ENCODE data around the gene GPRIN3.

GPRIN3 gene

DNA sequence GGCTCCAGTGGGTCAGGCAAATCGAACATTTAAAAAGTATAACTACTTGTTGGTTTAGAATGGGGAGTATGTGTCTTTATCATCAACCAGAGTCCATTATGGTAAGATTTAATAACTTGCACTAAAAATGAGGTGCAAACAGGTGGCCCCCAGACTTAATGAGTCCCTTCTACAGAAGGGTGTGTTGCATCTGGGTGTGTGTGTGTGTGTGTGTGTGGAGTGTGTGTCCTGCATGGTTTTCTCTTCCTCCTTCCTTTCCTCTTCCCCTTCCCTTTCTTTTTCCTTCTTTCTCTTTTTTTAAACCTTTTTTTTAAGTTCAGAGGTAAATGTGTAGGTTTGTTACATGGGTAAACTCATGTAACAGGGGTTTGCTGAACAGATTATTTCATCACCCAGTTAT is 53.7 kb downstream of the GPRIN3 start:
- no peak for DNase-seq

GRCh38 chr4:89253311-89253710 is 54.3 kb downstream of the GPRIN3 start:
- no peak for DNase-seq

DNA sequence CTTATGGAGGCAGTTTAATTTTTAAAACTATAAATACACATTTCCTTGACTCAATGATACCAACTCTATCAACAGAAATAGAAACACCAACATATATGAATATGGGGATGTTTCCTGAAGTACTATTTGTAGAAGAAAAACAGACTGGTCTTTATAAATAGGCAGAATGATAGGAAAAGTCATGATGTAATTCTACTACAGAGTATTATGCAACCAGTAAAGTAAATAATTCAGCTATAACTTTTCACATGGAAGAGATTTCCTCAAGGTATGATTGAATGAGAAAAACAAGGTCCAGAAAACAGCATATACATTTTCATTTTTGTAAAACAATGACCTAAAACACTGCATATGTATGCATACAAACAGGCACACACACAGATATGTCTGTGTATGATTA is 56.2 kb downstream of the GPRIN3 start:
- no peak for DNase-seq

DNA sequence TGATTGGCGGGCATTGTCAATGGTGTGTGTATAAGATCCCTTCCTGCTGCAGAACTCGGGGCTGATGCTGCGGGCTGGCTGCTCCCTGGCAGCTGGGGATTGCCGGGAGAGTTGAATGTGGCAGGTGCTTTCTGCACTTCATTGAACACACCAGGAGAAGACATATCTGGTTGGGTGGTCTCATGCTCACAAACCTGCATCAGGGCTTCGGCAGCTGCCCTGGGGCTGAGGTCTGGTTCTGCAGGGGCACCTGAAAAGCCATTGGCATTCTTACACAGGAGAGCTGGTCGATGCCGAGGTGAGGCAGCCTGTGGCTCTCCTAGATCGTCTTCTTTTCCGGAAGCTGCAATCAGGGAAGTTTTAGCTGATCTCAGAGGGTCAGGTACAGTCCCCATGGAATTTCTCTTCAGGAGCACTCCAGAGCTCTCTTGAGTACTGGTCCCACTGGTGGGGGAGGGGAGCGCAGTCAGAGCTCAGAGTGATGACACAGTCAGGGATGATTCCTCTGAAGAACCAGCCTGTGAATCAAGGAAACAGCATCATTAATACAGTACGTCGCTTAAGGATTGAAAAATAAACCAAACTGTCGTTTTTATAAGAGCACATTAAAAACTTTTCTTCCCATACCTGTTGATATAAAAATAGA is 57.8 kb downstream of the GPRIN3 start:
- DNase-seq: no peak

- DNase-seq: no peak
These were observed 58.3 kb downstream of the GPRIN3 start for GRCh38 chr4:89249313-89249712.

- no peak for DNase-seq
These were observed 58.7 kb downstream of the GPRIN3 start for GRCh38 chr4:89248879-89249281.

GRCh38 chr4:89247951-89248350 is 59.6 kb downstream of the GPRIN3 start:
- DNase-seq: no peak

GRCh38 chr4:89245459-89245858 is 62.1 kb downstream of the GPRIN3 start:
- DNase-seq: no peak

- DNase-seq: no peak
These were observed 63.8 kb downstream of the GPRIN3 start for GRCh38 chr4:89243733-89244252.

- peak; percentile 37 to 82 for DNase-seq
These were observed 64.5 kb downstream of the GPRIN3 start for GRCh38 chr4:89242864-89243732.

DNA sequence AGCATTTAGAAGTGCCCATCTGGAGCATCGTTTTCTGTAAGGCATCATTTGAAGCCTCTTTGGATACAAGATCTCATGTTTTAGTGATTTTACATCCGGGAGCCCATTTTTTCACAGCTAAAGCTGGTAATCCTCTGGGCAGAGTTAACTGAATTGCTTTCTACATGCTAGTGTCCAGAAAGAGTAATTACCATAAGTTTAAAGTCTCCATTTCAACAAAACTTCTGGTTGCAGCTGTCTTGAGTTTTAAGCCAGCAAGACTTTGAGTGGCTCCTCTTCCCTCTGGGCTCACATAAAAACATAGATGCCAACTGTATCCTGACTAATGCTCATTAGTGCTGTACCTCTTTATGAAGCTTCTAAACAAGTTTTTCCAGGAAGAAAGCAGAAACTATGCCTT is 65.4 kb downstream of the GPRIN3 start:
- no peak for DNase-seq

DNA sequence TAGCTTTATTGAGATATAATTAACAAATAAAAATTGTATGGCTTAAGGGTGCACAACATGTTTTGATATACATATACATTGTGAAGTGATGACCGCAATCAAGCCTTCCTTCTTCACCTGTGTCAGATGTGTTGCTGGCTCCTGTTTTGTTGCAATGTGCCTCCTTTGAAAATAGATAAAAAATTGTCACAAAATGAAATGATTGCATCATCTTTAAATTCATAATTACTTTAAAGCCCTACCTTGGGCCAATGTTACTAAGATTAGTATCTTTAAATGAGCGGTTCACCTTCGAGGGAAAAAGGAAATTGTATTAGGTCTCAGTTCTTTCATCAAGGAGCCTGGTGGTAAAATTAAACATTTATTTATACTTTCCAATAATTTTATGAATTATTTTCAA is 77.3 kb downstream of the GPRIN3 start:
- DNase-seq: no peak

GRCh38 chr4:89226665-89227574 is 80.7 kb downstream of the GPRIN3 start:
- DNase-seq: peak; percentile 78 to 83

- no peak for DNase-seq
These were observed 85.4 kb downstream of the GPRIN3 start for GRCh38 chr4:89222170-89222569.

- DNase-seq: no peak
These were observed 86.3 kb downstream of the GPRIN3 start for GRCh38 chr4:89221167-89221867.

GRCh38 chr4:89218587-89218986 is 89.0 kb downstream of the GPRIN3 start:
- no peak for DNase-seq

DNA sequence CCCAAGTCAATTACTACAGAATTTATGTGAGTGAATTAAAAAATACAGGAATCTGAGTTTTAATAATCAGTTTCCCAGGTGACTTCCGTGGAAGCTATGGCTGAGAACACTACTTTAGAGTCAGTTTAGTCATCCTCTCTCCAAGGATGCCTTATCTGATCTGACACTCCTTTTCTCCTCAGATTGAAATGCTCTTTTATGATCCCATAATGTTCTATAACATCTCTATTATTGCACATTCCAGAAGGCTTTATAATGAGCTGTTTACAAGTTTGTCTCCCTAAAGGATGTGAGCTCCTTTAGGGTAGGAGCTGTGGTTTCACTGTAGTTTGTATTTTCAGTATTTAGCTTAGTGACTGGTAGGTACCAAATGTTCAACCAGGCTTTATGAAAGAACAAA is 90.0 kb downstream of the GPRIN3 start:
- no peak for DNase-seq

- DNase-seq: no peak
These were observed 90.7 kb downstream of the GPRIN3 start for GRCh38 chr4:89216866-89217265.

DNA sequence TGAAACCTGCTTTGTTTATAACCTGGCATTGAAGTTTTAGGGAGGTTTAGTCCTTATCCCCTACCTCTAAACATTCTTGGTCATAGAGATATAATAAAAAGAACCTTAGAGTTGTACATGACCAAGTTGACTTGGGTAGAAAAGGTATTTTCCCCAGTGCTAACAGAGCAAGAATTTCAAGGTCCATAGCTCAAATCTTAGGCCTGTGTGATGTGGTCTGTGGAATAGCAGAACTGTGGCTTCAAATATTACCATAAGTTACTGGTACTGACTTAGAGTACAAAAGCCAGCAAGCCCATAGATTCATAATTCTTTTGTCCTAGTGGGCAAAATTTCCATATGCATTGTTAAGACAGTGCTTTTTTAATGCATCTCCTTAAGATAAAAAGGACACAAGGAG is 91.2 kb downstream of the GPRIN3 start:
- no peak for DNase-seq

DNA sequence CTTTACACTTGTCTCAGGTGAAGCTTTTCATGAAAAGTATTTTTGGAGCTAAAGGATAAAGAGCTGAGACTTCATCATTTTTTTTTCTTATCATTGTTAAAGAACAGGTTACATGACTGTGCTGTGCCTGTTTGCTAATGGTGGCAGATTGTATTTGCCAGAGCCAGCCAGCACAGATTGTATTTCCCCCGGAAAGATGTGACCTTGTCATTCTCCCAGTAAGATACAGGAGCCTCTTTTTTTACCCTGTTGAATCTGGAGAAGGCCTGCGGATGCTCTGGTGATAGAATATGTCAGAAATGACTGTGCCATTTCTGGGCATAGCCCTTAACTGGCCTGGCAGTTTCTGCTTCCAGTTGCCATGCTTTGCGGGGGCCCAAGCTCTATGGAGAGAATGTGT is 91.9 kb downstream of the GPRIN3 start:
- no peak for DNase-seq

GRCh38 chr4:89214308-89214707 is 93.3 kb downstream of the GPRIN3 start:
- no peak for DNase-seq

- no peak for DNase-seq
These were observed 94.3 kb downstream of the GPRIN3 start for GRCh38 chr4:89213382-89213701.
